Vagina (tissue), 2 donors: ENCODE data around the gene TMEM178B. TPM values are rescaled to one million over a fixed set of nuclear protein-coding genes. Genes with fewer than 3 reads are reported as not detected.

ENCODE experiments used
- DNase-seq, 2 donors: peaks; one replicate each; pipeline ENCODE4 v3.0.0-alpha.2; 2017; ENCODE audit errors: extremely low spot score in 2 of 2
- H3K27ac ChIP-seq: fragments of 200-600 bp; sonication (generic); one replicate; pipeline ENCODE4 v1.5.1; 2019
- H3K27me3 ChIP-seq: fragments of 200-600 bp; sonication (generic); one replicate; pipeline ENCODE4 v1.5.1; 2019
- H3K36me3 ChIP-seq, 2 donors: fragments of 200-600 bp; sonication (generic); one replicate each; pipeline ENCODE4 v1.5.1; 2017 to 2019
- H3K4me1 ChIP-seq: fragments of 200-600 bp; sonication (generic); one replicate; pipeline ENCODE4 v1.5.1; 2019
- H3K4me3 ChIP-seq, 2 donors: fragments of 200-600 bp; sonication (generic); 1 replicate in 1 of 2; 2 replicates in 1 of 2; pipeline ENCODE4 v1.5.1; 2016 to 2019
- H3K9me3 ChIP-seq: fragments of 200-600 bp; sonication (generic); one replicate; pipeline ENCODE4 v1.5.1; 2019
- POLR2A ChIP-seq, 2 donors: fragments of 450-650 bp; IDR thresholded peaks; one replicate each; pipeline ENCODE4 v1.6.1; 2017; ENCODE audit warnings: antibody characterized with exemption in 2 of 2, mild to moderate bottlenecking in 2 of 2, moderate library complexity in 2 of 2
- POLR2AphosphoS5 ChIP-seq, 2 donors: sonication (generic); formaldehyde crosslinking; IDR thresholded peaks; one replicate each; pipeline ENCODE4 v1.9.0; 2017; ENCODE audit warnings: antibody characterized with exemption in 2 of 2, mild to moderate bottlenecking in 2 of 2, low read depth in 1 of 2; ENCODE audit not compliant: insufficient read depth in 1 of 2
- intact Hi-C: fragments of 100-400 bp; cut with DNase I; formaldehyde crosslinking; loops from one replicate; pipeline ENCODE4 v1.15.1; 2023
- total RNA-seq: library from RNA; depleted of rRNA; stranded (reverse); fragments of >200 nt; gene quantifications from one replicate; pipeline ENCODE4 v1.2.3, GENCODE V29; 2016
- TF ChIP-seq, protein P1 (sequence below), 3 experiments: fragments of 450-650 bp in 2 of 3; fragments of 200-600 bp in 1 of 3; sonication (generic) in 1 of 3; IDR thresholded peaks; one replicate each; pipeline ENCODE4 v1.5.1; 2017 to 2019; ENCODE audit warnings: antibody characterized with exemption in 3 of 3, mild to moderate bottlenecking in 2 of 3, moderate library complexity in 2 of 3

Gene TMEM178B
- total RNA-seq, 1 donor from 2014 or later = 1.2 TPM

GRCh38 chr7:141407893-141408292 lies 334.0 kb downstream of the TMEM178B start:
- Histone ChIP-seq H3K9me3 (no peaks in the 10 kb centered on the region), H3K27me3 (no peaks in the 10 kb centered on the region), H3K4me3 (no peak overlapping the region), H3K4me1 (no peaks in the 10 kb centered on the region), H3K36me3 (no peaks in the 10 kb centered on the region), H3K27ac (no peak overlapping the region)
- no peak for DNase-seq
- intact Hi-C loops = no loop called here
- TF ChIP-seq, protein P1, sequence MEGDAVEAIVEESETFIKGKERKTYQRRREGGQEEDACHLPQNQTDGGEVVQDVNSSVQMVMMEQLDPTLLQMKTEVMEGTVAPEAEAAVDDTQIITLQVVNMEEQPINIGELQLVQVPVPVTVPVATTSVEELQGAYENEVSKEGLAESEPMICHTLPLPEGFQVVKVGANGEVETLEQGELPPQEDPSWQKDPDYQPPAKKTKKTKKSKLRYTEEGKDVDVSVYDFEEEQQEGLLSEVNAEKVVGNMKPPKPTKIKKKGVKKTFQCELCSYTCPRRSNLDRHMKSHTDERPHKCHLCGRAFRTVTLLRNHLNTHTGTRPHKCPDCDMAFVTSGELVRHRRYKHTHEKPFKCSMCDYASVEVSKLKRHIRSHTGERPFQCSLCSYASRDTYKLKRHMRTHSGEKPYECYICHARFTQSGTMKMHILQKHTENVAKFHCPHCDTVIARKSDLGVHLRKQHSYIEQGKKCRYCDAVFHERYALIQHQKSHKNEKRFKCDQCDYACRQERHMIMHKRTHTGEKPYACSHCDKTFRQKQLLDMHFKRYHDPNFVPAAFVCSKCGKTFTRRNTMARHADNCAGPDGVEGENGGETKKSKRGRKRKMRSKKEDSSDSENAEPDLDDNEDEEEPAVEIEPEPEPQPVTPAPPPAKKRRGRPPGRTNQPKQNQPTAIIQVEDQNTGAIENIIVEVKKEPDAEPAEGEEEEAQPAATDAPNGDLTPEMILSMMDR (IDR thresholded peaks at IDR 0.05) = no peak
- TF ChIP-seq POLR2A (IDR thresholded peaks at IDR 0.05) = no peak
- TF ChIP-seq POLR2AphosphoS5 (IDR thresholded peaks at IDR 0.05; ENCODE audit: insufficient read depth in 1 of 2, low read depth in 1 of 2) = no peak

DNA sequence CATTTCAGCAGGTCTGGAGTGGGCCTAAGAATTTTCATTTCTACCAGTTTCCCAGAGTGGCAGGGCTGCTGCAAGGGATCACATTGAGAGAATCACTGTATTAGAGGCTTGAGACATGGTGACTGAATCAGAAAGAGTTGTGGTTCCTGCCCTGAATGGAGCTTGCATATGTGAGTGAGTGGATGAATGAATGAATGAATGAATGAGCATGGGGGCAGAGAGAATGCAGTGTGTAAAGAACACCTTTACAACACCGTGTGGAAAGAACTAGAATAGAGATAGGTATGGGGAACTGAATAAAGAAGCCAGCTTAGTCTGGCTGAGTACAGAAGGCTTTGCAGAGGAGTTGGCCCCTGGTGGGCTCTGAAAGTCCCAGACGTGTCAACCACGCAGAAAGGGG lies 334.6 kb downstream of the TMEM178B start:
- no peaks in the 10 kb centered on the region for H3K9me3 ChIP-seq
- no peak for DNase-seq
- no peak for TF ChIP-seq POLR2A (IDR thresholded peaks at IDR 0.05)
- TF ChIP-seq, protein P1 (IDR thresholded peaks at IDR 0.05) = no peak
- no peak for TF ChIP-seq POLR2AphosphoS5 (IDR thresholded peaks at IDR 0.05; ENCODE audit: insufficient read depth in 1 of 2, low read depth in 1 of 2)
- H3K4me1 ChIP-seq = no peaks in the 10 kb centered on the region
- H3K36me3 ChIP-seq = no peaks in the 10 kb centered on the region
- no peak overlapping the region for H3K27ac ChIP-seq
- no peak overlapping the region for H3K4me3 ChIP-seq
- no peaks in the 10 kb centered on the region for H3K27me3 ChIP-seq
- intact Hi-C loops = no loop called here

DNA sequence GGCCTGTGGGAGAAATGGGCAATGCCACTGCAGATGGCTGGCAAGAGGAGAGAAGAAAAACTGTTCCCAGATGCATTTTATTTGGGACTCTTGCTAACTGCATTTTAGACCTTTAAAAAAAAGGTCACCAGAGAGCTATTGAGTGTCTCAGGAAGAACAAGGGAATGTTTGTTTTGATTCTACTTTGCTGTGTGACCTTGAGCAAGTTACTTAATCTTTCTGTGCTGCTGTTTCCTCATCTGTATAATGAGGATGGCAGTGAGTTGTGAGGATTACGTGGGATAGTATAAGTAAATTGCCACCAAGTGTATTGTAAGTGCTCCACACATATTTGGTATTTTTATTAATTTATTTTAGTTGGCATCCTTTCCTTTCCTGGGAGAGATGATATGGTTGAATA lies 335.4 kb downstream of the TMEM178B start:
- TF ChIP-seq POLR2A (IDR thresholded peaks at IDR 0.05) = no peak
- TF ChIP-seq, protein P1 (IDR thresholded peaks at IDR 0.05) = no peak
- TF ChIP-seq POLR2AphosphoS5 (IDR thresholded peaks at IDR 0.05; ENCODE audit: insufficient read depth in 1 of 2, low read depth in 1 of 2) = no peak
- Histone ChIP-seq H3K36me3 (no peaks in the 10 kb centered on the region), H3K9me3 (no peaks in the 10 kb centered on the region), H3K27me3 (no peaks in the 10 kb centered on the region), H3K4me1 (no peaks in the 10 kb centered on the region), H3K27ac (no peak overlapping the region), H3K4me3 (no peak overlapping the region)
- intact Hi-C loops = no loop called here
- DNase-seq = no peak

DNA sequence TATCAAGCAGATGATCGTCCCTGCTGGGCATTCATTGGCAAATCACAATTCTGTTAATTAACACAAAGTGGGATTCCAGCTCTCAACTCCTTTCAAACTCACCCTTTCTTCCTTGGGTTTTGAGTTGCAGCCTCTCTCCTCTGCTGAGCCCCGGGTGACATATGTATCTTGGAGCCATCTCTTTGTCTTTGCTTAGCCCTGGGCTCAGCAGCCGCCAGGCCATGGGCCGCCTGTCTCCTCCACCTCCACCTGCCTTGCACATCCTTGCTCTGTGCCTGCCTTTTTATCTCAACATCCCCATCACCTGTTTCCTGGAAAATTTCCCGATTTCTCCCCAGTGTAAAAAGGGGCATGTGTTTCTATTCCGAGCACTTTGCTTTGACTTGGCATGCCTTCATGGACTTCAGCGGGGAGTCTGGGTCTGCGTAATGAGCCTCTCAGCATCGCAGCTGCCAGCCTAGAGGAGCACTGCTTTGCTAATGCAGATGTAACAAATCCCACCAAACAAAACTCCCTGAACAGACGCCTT lies 336.0 kb downstream of the TMEM178B start:
- Histone ChIP-seq H3K4me3 (no peak overlapping the region), H3K36me3 (no peaks in the 10 kb centered on the region), H3K27ac (no peak overlapping the region), H3K4me1 (no peaks in the 10 kb centered on the region), H3K9me3 (no peaks in the 10 kb centered on the region), H3K27me3 (no peaks in the 10 kb centered on the region)
- intact Hi-C loops = no loop called here
- no peak for DNase-seq
- TF ChIP-seq POLR2A (IDR thresholded peaks at IDR 0.05) (no peak), POLR2AphosphoS5 (IDR thresholded peaks at IDR 0.05; ENCODE audit: insufficient read depth in 1 of 2, low read depth in 1 of 2) (no peak)
- TF ChIP-seq, protein P1 (IDR thresholded peaks at IDR 0.05) = no peak

- intact Hi-C loops = no loop called here
Observed at GRCh38 chr7:141410353-141411000, 336.6 kb downstream of the TMEM178B start.

More at GRCh38 chr7:141410353-141411000, 336.6 kb downstream of the TMEM178B start:
- no peak for DNase-seq
- H3K36me3 ChIP-seq = no peaks in the 10 kb centered on the region
- no peaks in the 10 kb centered on the region for H3K27me3 ChIP-seq
- H3K27ac ChIP-seq = no peak overlapping the region
- TF ChIP-seq POLR2AphosphoS5 (IDR thresholded peaks at IDR 0.05; ENCODE audit: insufficient read depth in 1 of 2, low read depth in 1 of 2) = no peak
- TF ChIP-seq, protein P1 (IDR thresholded peaks at IDR 0.05) = no peak
- no peak for TF ChIP-seq POLR2A (IDR thresholded peaks at IDR 0.05)
- no peak overlapping the region for H3K4me3 ChIP-seq
- no peaks in the 10 kb centered on the region for H3K9me3 ChIP-seq
- H3K4me1 ChIP-seq = no peaks in the 10 kb centered on the region
